HG03280 (cell line): ENCODE data around the gene NOSTRIN.
"Not testable (repeated sequence)": the region's sequence is repeated elsewhere in the genome, so short reads cannot be mapped to it uniquely, and the experiment has no call there.

ENCODE experiments used
- ATAC-seq: cut with Tn5 transposase; IDR thresholded peaks from one replicate; pipeline ENCODE4 v1.9.1; 2021; ENCODE audit warnings: mild to moderate bottlenecking, moderate library complexity; ENCODE audit not compliant: unreplicated experiment

NOSTRIN gene

GRCh38 chr2:168801961-168802858 is at the start of gene NOSTRIN:
NOSTRIN (plus strand) TSS chr2:168802637; CDS start chr2:168802647, 10 bp downstream.
- ATAC-seq = no peak

- no peak for ATAC-seq
These were observed 48.6 kb upstream of the NOSTRIN start for GRCh38 chr2:168753765-168754329.

GRCh38 chr2:168757223-168757622 is 45.2 kb upstream of the NOSTRIN start:
- no peak for ATAC-seq

- peak; percentile 70 for ATAC-seq
These were observed 43.2 kb upstream of the NOSTRIN start for GRCh38 chr2:168758970-168759820.

- no peak for ATAC-seq
These were observed 37.0 kb upstream of the NOSTRIN start for GRCh38 chr2:168765401-168765800.

GRCh38 chr2:168766600-168766999 is 35.8 kb upstream of the NOSTRIN start:
- ATAC-seq = no peak

GRCh38 chr2:168767258-168767657 is 35.2 kb upstream of the NOSTRIN start:
- ATAC-seq = no peak

- not testable (repeated sequence) for ATAC-seq
These were observed 34.1 kb upstream of the NOSTRIN start for GRCh38 chr2:168768357-168768756.

- no peak for ATAC-seq
These were observed 31.6 kb upstream of the NOSTRIN start for GRCh38 chr2:168770796-168771195.

GRCh38 chr2:168772704-168773103 is 29.7 kb upstream of the NOSTRIN start:
- no peak for ATAC-seq

- no peak for ATAC-seq
These were observed 29.3 kb upstream of the NOSTRIN start for GRCh38 chr2:168773128-168773527.

- peak; percentile 82 for ATAC-seq
These were observed 28.5 kb upstream of the NOSTRIN start for GRCh38 chr2:168773719-168774521.

- no peak for ATAC-seq
These were observed 26.6 kb upstream of the NOSTRIN start for GRCh38 chr2:168775837-168776236.

- ATAC-seq = no peak
These were observed 21.8 kb upstream of the NOSTRIN start for GRCh38 chr2:168780669-168781071.

GRCh38 chr2:168781191-168781817 is 21.1 kb upstream of the NOSTRIN start:
- ATAC-seq = no peak

GRCh38 chr2:168782271-168782670 is 20.2 kb upstream of the NOSTRIN start:
- ATAC-seq = no peak

- no peak for ATAC-seq
These were observed 17.4 kb upstream of the NOSTRIN start for GRCh38 chr2:168784993-168785392.

- no peak for ATAC-seq
These were observed 15.2 kb upstream of the NOSTRIN start for GRCh38 chr2:168787098-168787781.

- no peak for ATAC-seq
These were observed 14.6 kb upstream of the NOSTRIN start for GRCh38 chr2:168787782-168788376.
